Stimulated activated CD4-positive, alpha-beta T cell treated with anti-CD3 and anti-CD28 coated beads, Interleukin-4, amount 100 ng/mL, for 48 hours (primary cell): ENCODE measurements around the gene PARD3B.

ENCODE experiments used
- DNase-seq, 2 donors: peaks; one replicate each; pipeline ENCODE4 v3.0.0-alpha.2; 2020; ENCODE audit warnings: low read depth in 2 of 2

Gene PARD3B

GRCh38 chr2:204840504-204840903, 295.2 kb downstream of the PARD3B start:
- DNase-seq = no peak

DNA sequence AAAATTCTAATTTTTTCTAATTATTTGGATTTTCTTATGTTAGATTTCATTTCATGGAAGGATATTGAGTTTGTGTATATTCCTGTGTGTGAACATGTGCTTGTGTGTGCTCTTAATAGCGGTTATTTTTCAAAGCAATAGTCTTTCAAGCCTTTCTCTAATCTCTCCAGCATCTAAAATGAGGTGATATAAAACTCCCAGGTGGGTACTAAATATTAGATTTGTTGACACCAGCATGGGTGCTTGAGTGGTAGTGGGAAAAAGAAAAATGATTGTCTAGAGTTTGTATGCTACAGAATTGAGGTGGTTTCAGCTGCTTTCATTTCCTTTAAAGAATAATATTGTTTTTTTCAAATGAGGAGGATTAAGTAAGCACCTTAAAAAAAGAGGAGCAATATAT, 296.8 kb downstream of the PARD3B start:
- DNase-seq = no peak

GRCh38 chr2:204842661-204843485, 297.6 kb downstream of the PARD3B start:
- peak in 1 of 2 donors; percentile 17 for DNase-seq

GRCh38 chr2:204846471-204846870, 301.2 kb downstream of the PARD3B start:
- no peak for DNase-seq

GRCh38 chr2:204849892-204850291, 304.6 kb downstream of the PARD3B start:
- DNase-seq = no peak

DNA sequence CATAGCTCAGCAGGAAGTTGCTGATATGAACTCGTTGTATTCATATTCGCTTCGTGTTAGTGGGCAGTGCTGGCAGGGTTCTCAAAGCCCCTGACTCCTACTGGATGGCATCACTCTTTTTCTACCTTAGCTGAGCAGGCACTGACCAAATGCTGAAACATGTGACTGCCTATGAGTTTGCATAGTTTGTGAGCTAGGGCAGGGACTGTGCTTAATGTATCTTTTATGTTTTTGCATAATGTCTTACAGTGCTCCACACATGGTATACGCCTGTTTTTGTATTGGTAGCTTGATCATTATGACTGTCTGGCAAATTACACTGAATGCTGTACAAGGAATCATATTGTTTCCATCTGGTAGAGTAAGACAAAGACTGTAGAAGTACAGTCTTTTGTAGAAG, 305.3 kb downstream of the PARD3B start:
- no peak for DNase-seq

- DNase-seq = no peak
Observed at GRCh38 chr2:204853905-204854304, 308.6 kb downstream of the PARD3B start.

DNA sequence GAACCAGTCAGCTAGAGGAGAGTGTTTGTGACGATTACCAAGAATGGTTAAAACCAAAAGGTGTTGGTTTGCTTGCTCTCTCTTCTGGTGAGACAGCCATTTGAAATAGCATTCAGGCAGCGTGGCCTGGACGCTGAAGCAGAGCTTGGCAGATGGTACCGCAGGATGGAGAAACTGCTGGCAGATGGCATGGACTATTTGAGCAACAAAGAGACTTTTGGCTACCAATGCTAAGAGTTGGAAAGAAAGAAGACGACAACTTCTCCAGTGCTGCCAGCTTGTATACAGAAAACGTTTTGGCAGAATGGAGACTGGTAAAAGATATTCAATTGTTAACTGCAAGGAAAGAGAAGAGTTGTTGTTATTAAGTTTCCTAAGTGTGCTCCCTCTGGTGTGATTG, 315.0 kb downstream of the PARD3B start:
- no peak for DNase-seq

- no peak for DNase-seq
Observed at GRCh38 chr2:204862809-204863208, 317.5 kb downstream of the PARD3B start.

- DNase-seq = no peak
Observed at GRCh38 chr2:204863336-204863735, 318.1 kb downstream of the PARD3B start.

- no peak for DNase-seq
Observed at GRCh38 chr2:204869132-204869823, 324.0 kb downstream of the PARD3B start.

- no peak for DNase-seq
Observed at GRCh38 chr2:204870053-204870452, 324.8 kb downstream of the PARD3B start.

DNA sequence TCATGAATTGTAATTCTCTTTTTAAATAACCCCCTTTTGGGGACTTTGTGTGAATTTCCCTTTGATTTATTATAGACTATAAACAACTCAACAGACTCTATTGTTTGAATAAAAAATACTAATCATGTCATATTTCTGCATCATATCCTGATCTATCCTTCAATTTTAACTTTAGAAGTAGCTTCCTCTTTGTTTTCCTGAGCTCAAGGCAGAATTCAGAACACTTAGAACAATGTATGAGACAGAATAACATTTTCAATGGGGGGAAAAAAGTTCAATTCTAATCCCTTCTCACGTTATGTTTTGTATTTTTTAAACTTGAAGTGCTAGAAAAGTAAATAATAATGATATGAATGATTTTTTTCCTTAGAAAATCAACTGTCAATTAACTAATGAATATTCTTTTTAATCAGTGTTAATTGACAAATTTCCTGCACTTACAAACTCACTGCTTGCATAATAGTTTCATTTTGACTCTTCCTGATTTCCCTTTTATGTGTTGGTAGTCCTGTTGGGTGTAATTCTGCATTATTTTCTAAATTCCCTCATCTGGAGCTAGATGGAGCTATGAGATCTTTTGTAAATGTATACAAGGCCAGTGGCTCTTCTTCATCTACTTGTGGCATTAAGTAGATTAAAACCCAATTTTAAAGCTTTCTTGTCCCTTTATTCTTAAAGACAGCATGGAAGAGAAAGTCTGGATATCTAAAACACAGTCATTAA, 326.1 kb downstream of the PARD3B start:
- DNase-seq = no peak

- DNase-seq = no peak
Observed at GRCh38 chr2:204876311-204876710, 331.0 kb downstream of the PARD3B start.

- no peak for DNase-seq
Observed at GRCh38 chr2:204877691-204878090, 332.4 kb downstream of the PARD3B start.

DNA sequence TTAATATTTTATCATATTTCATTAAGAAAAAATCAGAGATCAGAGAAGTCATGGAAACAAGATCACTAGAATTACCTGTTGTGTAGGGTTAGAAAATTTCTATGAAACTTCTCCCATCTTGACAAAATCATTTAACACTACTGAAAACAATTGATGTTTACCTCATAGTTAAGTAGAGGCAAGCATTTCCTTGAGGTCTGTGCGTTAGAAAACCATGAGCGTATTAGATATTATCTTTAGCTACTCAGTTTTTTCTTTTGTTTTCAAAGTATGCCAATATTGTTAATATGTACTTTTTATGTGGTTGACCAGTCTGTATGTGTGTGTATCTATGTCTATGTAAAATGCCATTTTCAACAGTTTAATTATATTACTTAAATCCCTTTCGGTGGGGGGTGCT, 335.7 kb downstream of the PARD3B start:
- DNase-seq = no peak

GRCh38 chr2:204881655-204882054, 336.4 kb downstream of the PARD3B start:
- no peak for DNase-seq

- DNase-seq = no peak
Observed at GRCh38 chr2:204885747-204886146, 340.5 kb downstream of the PARD3B start.

DNA sequence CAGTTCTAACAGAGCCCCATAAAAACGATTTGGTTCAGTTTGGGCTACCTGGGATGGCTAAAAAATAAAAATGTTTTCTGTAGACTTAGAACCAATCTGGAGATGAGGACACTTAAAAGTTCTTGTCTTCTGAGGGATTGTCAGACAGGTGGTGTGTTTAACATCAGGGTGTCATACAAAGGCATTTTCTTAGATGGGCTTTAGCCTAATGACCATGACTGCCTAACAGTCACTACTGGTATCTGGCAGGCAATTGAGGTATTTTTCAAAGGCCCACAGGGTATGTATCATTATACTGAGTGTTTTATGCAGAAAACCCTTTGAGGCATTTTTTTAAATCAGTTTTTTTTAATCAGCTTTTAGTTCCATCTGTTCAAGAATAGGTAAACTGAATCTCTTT, 341.4 kb downstream of the PARD3B start:
- no peak for DNase-seq

- DNase-seq = no peak
Observed at GRCh38 chr2:204888222-204888621, 342.9 kb downstream of the PARD3B start.

DNA sequence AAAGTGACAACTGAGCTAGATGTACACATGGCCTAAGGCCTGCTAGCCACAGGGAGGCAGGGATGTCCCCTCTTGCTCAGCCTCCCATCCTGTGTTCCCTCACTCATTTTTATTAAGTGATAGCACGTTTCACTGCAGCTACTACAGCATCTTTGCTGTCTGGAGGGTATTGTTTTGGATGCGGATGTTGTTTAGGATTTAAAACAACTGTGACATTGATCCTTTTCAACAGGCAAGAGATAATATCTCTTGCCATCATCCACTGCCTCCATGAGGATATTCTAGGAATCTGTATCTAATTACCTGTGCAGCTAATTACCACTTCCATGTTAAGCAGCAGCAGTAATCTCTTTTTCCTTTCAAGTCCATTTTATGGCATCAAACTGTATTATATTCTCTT, 345.4 kb downstream of the PARD3B start:
- DNase-seq = no peak

DNA sequence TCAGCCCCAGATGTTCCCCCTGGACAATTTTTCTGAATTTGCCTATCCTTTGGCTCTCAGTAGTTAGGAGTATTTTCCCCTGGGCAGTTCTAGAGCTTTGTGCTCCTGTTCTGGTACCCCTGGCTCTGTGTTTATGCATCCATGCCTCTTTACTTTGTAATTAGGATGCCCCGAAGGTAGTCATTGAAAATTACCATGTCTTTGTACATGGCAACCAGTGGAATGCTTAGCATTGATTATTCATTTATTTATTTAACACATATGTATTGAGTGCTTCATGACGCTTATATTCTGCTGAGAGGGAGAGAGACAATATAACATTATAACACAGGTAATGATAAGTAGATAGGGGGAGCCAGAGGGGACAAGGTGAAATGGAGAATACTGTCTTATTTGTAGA, 346.5 kb downstream of the PARD3B start:
- DNase-seq = no peak
